Astrocyte of the spinal cord (primary cell): ENCODE measurements around the gene KLHDC1.
A peak's percentile ranks its signal among the peaks of the same experiment; 100 is the strongest.
"Not testable (repeated sequence)": the region's sequence is repeated elsewhere in the genome, so short reads cannot be mapped to it uniquely, and the experiment has no call there.

ENCODE experiments used
- DNase-seq: peaks from one replicate; pipeline ENCODE4 v3.0.0; 2011; ENCODE audit warnings: low read depth, low spot score
- H3K4me3 ChIP-seq: 2 replicates; pipeline ENCODE4 v1.5.1; 2011; ENCODE audit warnings: low read depth, mild to moderate bottlenecking, low read length, moderate library complexity
- in situ Hi-C: cut with HindIII; loops from 2 replicates; pipeline ENCODE4 v1.10.0; 2017; ENCODE audit warnings: low sequenced_read_pairs
- TF ChIP-seq, protein P1 (sequence below): IDR thresholded peaks from 2 replicates; pipeline ENCODE4 v1.5.1; 2012; ENCODE audit warnings: low read depth, mild to moderate bottlenecking, low read length, inconsistent platforms

Gene KLHDC1

DNA sequence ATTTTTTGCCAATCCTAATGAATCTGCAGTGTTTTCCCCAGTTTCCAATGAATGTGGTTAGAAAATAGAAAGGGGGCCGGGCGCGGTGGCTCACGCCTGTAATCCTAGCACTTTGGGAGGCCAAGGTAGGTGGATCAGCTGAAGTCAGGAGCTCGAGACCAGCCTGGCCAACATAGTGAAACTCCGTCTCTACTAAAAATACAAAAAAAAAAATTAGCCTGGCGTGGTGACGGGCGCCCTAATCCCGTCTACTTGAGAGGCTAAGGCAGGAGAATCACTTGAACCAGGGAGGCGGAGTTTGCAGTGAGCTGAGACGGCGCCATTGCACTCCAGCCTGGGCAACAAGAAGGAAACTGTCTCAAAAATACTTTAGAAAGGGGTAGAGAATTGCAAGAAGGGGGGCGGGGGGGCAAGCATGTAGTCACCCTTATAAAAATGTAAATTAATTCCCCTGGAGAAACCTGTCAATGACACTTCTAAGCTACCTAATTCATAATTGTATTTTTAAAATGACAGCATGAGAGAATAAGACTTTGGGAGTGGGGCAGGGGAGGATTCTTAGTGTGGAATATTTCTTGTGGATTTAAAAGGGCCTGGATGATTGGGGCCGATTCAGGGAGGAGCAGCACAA is 76.8 kb downstream of the KLHDC1 start:
- TF ChIP-seq, protein P1, sequence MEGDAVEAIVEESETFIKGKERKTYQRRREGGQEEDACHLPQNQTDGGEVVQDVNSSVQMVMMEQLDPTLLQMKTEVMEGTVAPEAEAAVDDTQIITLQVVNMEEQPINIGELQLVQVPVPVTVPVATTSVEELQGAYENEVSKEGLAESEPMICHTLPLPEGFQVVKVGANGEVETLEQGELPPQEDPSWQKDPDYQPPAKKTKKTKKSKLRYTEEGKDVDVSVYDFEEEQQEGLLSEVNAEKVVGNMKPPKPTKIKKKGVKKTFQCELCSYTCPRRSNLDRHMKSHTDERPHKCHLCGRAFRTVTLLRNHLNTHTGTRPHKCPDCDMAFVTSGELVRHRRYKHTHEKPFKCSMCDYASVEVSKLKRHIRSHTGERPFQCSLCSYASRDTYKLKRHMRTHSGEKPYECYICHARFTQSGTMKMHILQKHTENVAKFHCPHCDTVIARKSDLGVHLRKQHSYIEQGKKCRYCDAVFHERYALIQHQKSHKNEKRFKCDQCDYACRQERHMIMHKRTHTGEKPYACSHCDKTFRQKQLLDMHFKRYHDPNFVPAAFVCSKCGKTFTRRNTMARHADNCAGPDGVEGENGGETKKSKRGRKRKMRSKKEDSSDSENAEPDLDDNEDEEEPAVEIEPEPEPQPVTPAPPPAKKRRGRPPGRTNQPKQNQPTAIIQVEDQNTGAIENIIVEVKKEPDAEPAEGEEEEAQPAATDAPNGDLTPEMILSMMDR, result no peak
- peak overlapping the region; percentile 87 for H3K4me3 ChIP-seq
- no peak for DNase-seq
- in situ Hi-C loops, result no loop called here

DNA sequence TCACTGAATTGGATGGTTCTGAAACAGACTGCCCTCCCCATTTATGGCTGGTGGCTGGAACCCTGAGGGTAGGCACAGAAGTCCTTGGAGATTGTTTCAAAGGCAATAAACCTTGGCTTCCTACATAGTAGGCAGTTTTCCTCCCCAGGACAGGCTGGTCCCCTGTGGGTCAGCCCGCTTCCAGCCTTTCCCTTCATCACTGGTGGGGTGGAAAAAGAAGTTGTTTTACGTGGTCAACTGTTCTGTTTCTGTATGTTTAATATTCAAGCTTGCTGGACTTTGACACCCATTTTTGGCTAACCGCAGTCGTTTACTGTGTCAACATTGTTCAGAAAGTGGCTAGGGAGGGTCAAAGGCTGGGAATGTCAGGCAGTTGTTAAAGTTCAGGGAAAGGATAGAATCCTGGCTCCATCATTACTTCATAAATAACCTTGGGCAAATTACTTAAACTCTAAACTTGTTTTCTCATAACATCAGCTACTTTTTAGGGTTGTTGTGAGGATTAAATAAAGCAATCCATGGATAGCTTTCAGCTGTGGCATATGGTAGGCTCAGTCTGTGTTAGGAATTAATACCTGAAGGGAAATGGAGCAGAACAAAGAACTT is 77.4 kb downstream of the KLHDC1 start:
- DNase-seq, result peak; percentile 47
- TF ChIP-seq, protein P1, result no peak
- in situ Hi-C loops, result no loop called here
- no peak overlapping the region for H3K4me3 ChIP-seq

DNA sequence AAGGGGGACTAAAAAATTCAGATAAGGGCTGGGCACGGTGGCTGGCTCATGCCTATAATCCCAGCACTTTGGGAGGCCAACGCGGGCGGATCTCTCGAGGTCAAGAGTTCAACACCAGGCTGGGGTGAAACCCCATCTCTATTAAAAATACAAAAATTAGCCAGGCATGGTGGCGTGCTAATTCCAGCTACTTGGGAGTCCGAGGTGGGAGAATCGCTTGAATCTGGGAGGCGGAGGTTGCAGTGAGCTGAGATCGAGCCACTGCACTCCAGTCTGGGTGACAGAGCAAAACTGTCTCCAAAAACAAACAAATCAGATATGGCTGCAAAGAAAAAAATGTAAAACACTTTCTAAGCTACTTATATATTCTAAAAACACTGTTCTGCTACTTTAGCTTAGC is 78.8 kb downstream of the KLHDC1 start:
- in situ Hi-C loops, H3K4me3 ChIP-seq, DNase-seq: not testable (repeated sequence)

DNA sequence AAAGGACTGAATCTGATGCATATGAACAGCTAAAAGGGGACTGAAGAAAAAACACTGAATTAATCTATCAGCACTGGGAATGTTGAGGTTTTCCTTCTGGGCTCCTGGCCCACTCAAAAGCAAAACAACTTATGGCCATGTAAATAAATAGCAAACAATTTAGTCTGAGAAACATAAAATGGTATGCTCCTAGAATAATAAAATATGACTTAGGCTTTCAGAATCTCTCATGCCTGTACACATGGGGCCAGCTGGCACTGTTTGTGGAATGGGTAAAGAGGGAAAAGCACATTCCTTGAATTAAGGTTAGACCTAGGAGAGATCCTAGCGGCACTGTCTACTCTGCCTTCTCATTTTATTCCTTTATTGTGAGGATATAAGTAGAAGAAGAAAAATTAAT is 81.2 kb downstream of the KLHDC1 start:
- DNase-seq, result no peak
- TF ChIP-seq, protein P1, result no peak
- no peak overlapping the region for H3K4me3 ChIP-seq
- in situ Hi-C loops, result no loop called here

DNA sequence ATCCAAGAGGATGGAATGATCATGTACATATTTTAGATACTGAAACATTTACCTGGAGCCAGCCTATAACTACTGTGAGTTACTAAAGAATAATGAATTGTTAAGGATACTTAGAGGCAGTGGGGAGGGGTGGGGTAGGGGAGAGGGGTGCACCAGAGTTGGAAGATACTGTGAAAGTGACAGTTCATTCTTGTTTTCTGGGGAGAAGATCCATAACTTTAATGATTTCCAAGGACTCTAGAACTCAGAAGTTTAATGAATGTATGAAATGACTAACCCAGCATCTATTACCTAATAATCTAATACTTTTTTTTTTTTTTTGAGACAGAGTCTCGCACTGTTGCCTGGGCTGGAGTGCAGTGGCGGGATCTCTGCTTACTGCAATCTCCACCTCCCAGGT is 85.5 kb downstream of the KLHDC1 start:
- TF ChIP-seq, protein P1, result no peak
- DNase-seq, result no peak
- H3K4me3 ChIP-seq, result no peak overlapping the region
- in situ Hi-C loops, result no loop called here

DNA sequence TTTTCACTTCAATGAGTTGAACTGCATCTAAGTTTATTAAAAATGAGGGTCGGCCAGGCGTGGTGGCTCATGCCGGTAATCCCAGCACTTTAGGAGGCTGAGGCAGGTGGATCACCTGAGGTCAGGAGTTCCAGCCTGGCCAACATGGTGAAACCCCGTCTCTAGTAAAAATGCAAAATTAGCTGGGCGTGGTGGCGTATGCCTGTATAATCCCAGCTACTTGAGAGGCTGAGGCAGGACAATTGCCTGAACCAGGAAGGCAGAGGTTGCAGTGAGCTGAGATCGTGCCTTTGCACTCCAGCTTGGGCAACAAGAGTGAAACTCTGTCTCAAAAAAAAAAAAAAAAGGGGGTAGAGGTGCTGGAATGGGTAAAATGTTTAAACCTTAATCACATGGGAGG is 88.1 kb downstream of the KLHDC1 start:
- DNase-seq, in situ Hi-C loops, H3K4me3 ChIP-seq: not testable (repeated sequence)

DNA sequence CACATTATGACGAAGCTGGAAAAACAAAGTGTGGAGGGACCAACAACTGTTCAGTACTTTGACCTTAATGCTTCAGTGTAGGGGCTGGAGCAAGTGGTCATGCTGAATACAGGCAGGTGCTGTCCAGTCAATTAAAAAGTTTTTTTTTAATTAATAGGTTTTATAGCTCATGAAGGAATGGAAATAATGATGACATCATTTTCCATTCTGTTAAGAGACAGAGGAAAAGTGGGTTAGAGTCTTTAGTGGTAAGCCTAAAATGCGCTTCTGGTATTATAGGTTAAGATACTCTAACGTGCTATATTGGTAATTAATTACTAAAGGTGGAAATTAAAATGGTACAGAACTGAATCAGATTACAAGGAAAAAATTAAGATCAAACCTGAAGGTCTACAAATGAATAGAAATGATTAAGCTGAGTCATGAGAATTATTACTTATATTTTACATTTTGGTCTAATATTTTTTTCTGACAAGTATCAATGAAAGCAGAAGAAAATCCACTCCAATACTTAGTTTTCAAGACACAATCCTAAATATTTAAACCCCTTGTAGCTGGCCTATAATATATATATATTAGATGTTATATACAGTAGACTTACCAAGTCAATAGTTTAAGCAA is 90.6 kb downstream of the KLHDC1 start:
- in situ Hi-C loops, result no loop called here
- H3K4me3 ChIP-seq, result no peak overlapping the region
- TF ChIP-seq, protein P1, result no peak
- no peak for DNase-seq
